HL-60 (cell line): ENCODE data around the gene FSTL4.

ENCODE experiments used
- DNase-seq, 2 experiments: peaks; one replicate each; pipeline ENCODE4 v3.0.0-alpha.2; 2010 to 2020; ENCODE audit warnings: low read depth in 1 of 2, low spot score in 1 of 2
- H3K27ac ChIP-seq: fragments of 250-450 bp; sonication (Bioruptor Pico); replicated peaks from 2 replicates; pipeline ENCODE4 v1.5.1; 2020; ENCODE audit warnings: mild to moderate bottlenecking, moderate library complexity
- H3K27me3 ChIP-seq: fragments of 250-450 bp; sonication (Bioruptor Pico); 2 replicates; pipeline ENCODE4 v1.5.1; 2021; ENCODE audit warnings: mild to moderate bottlenecking, moderate library complexity; ENCODE audit not compliant: insufficient read depth, poor library complexity, severe bottlenecking
- H3K4me3 ChIP-seq: replicated peaks from 2 replicates; pipeline ENCODE4 v1.5.1; 2011; ENCODE audit warnings: mild to moderate bottlenecking, control low read depth, low read length; ENCODE audit not compliant: insufficient read depth
- CTCF ChIP-seq: IDR thresholded peaks from one replicate; pipeline ENCODE4 v1.5.1; 2011; ENCODE audit warnings: low read length, control low read depth, inconsistent platforms; ENCODE audit not compliant: insufficient read depth
- GABPA ChIP-seq: IDR thresholded peaks from 2 replicates; pipeline ENCODE4 v1.6.1; 2012; ENCODE audit warnings: low read depth
- POLR2AphosphoS5 ChIP-seq: IDR thresholded peaks from 2 replicates; pipeline ENCODE4 v1.6.1; 2012; ENCODE audit warnings: low read depth
- REST ChIP-seq: IDR thresholded peaks from 2 replicates; pipeline ENCODE4 v1.6.1; 2012; ENCODE audit warnings: low read depth; ENCODE audit not compliant: insufficient replicate concordance
- SPI1 ChIP-seq: IDR thresholded peaks from 2 replicates; pipeline ENCODE4 v1.6.1; 2012; ENCODE audit warnings: low read depth, mild to moderate bottlenecking, borderline replicate concordance

The FSTL4 gene

DNA sequence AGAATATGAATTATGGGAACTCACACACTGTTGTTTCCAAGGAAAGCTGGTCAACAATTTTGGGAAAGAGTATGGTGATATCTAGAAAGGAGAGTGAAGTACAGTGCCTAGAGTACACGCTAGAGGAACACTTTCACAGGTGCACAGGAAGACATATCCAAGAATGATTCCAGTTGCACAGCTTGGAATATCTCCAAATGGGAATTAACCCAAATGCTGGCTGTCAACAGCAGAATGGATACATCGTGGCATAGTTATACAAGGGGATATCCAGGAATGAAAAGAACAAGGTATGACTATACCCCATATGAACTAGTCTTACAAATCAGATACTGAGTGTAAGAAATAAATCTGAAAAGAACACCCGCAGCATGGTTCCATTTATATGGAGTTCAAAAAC is 231.3 kb downstream of the FSTL4 start:
- TF ChIP-seq CTCF = no peak
- TF ChIP-seq POLR2AphosphoS5 = no peak
- TF ChIP-seq GABPA = no peak
- no peak for TF ChIP-seq REST
- TF ChIP-seq SPI1 = no peak
- no peak for DNase-seq
- Histone ChIP-seq H3K27me3 (no peaks in the 10 kb centered on the region), H3K4me3 (no peak overlapping the region), H3K27ac (no peak overlapping the region)

DNA sequence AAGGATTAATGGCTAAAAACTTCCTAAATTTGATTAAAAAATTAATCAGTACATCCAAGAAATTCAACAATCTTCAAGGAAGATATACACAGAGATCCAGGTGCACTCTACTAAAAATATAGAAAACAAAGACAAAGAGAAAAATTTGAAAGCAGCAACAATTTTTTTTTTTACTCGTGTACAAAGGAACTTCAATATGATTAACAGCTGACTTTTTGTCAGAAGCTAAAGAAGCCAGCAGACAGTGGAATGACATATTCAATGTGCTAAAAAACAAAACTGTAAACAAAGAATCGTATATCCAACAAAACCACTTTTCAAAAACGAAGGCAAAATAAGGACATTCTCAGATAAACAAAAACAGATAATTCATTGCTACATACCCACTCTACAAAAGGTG is 234.6 kb downstream of the FSTL4 start:
- TF ChIP-seq POLR2AphosphoS5 = no peak
- Histone ChIP-seq H3K27me3 (no peaks in the 10 kb centered on the region), H3K27ac (no peak overlapping the region), H3K4me3 (no peak overlapping the region)
- DNase-seq = no peak

DNA sequence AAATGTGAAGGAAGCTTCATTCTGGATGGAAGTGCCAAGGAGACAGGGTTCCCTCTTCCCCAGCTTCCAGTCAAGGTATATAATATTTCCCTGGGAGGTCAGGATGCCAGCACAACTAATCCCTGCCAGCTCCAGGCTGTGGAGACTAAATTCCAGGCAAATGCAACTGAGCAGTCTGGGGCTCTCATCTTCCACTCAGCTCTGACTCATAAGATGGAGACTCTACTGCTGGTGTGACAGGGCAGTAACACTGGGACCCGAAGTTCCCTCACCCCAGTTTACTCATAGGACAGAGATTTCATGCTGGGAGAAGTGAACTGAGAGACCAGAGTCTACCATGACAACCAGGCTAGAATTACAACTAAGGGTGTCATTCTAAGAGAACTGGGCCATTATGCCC is 235.4 kb downstream of the FSTL4 start:
- no peak for DNase-seq
- TF ChIP-seq REST = no peak
- TF ChIP-seq GABPA = no peak
- TF ChIP-seq POLR2AphosphoS5 = no peak
- no peak for TF ChIP-seq CTCF
- no peak for TF ChIP-seq SPI1

GRCh38 chr5:133373121-133373870 is 239.0 kb downstream of the FSTL4 start:
- DNase-seq = no peak
- Histone ChIP-seq H3K27ac (no peak overlapping the region), H3K4me3 (no peak overlapping the region), H3K27me3 (no peaks in the 10 kb centered on the region)
- TF ChIP-seq REST = no peak

More for the DNA sequence above, 235.4 kb downstream of the FSTL4 start:
- H3K4me3 ChIP-seq = no peak overlapping the region
- H3K27ac ChIP-seq = no peak overlapping the region
- H3K27me3 ChIP-seq = no peaks in the 10 kb centered on the region
